ENCODE results near the gene TRIM2. TPM values are rescaled to one million over a fixed set of nuclear protein-coding genes. Genes with fewer than 3 reads are reported as not detected.

TRIM2 gene
- total and polyA plus RNA-seq, 10 of the 15 experiments (the other 5 are each of a cell fraction or from before 2014, with no cell fraction given): 0.06 to 0.19 (median 0.15) TPM; not detected in 3

- TF ChIP-seq BCL3 (IDR thresholded peaks at IDR 0.05; ENCODE audit: borderline replicate concordance, insufficient read depth, low read depth, low read length, poor library complexity, severe bottlenecking): no peak
- TF ChIP-seq KDM1A (IDR thresholded peaks at IDR 0.05; ENCODE audit: borderline replicate concordance): no peak
- TF ChIP-seq POLR2AphosphoS2 (IDR thresholded peaks at IDR 0.05; ENCODE audit: low read depth, low read length): no peak
- no peak for TF ChIP-seq PRDM15 (CRISPR knock-in tag; IDR thresholded peaks at IDR 0.05)
- no peak for TF ChIP-seq SRF (IDR thresholded peaks at IDR 0.05; ENCODE audit: low read depth in 2 of 2, low read length in 2 of 2)
- no peak for TF ChIP-seq ZBTB4 (CRISPR knock-in tag; IDR thresholded peaks at IDR 0.05)
- TF ChIP-seq ZNF274 (IDR thresholded peaks at IDR 0.05; ENCODE audit: insufficient read depth, insufficient read length): no peak
- no peak for TF ChIP-seq CBX5 (IDR thresholded peaks at IDR 0.05; ENCODE audit: low read depth)
Observed at GRCh38 chr4:153170407-153170806, 33.8 kb upstream of the TRIM2 start (continued).
